CD14-positive monocyte (primary cell): ENCODE results near the gene SEC16A. TPM values are rescaled to one million over a fixed set of nuclear protein-coding genes. Genes with fewer than 3 reads are reported as not detected.

Experiments used
- DNase-seq, 3 donors: peaks; one replicate each; pipeline ENCODE4 v3.0.0-alpha.2; 2011 to 2022
- H2AFZ ChIP-seq: 2 replicates; pipeline ENCODE4 v1.6.0; 2012; ENCODE audit warnings: mild to moderate bottlenecking, low read depth, low read length, inconsistent platforms; ENCODE audit not compliant: insufficient read depth, poor library complexity, severe bottlenecking
- H3K27ac ChIP-seq, 2 donors: 1 replicate in 1 of 2; 2 replicates in 1 of 2; pipeline ENCODE4 v1.5.1; 2012 to 2013; ENCODE audit warnings: low read length in 2 of 2, control low read depth in 1 of 2, inconsistent platforms in 1 of 2, low read depth in 1 of 2, mild to moderate bottlenecking in 1 of 2
- H3K27me3 ChIP-seq, 2 donors: one replicate each; pipeline versions ENCODE4 v1.6.0 to v1.6.1; 2011 to 2013; ENCODE audit warnings: low read length in 2 of 2; ENCODE audit not compliant: control insufficient read depth in 2 of 2, insufficient read depth in 2 of 2
- H3K36me3 ChIP-seq, 2 donors: replicated peaks in 1 of 2; 1 replicate in 1 of 2; 2 replicates in 1 of 2; pipeline versions ENCODE4 v1.5.1 to v1.6.1; 2012 to 2013; ENCODE audit warnings: low read length in 2 of 2, control low read depth in 1 of 2, inconsistent platforms in 1 of 2, mild to moderate bottlenecking in 1 of 2; ENCODE audit not compliant: insufficient read depth in 2 of 2, control insufficient read depth in 1 of 2
- H3K4me1 ChIP-seq, 2 donors: 1 replicate in 1 of 2; 2 replicates in 1 of 2; pipeline versions ENCODE4 v1.5.1 to v1.6.1; 2012 to 2013; ENCODE audit warnings: low read length in 2 of 2, control low read depth in 1 of 2, inconsistent platforms in 1 of 2, mild to moderate bottlenecking in 1 of 2, moderate library complexity in 1 of 2; ENCODE audit not compliant: insufficient read depth in 2 of 2, control insufficient read depth in 1 of 2
- H3K4me2 ChIP-seq: replicated peaks from 2 replicates; pipeline ENCODE3; 2012; ENCODE audit warnings: low read length, moderate library complexity, mild to moderate bottlenecking; ENCODE audit not compliant: poor library complexity, severe bottlenecking; ENCODE audit errors: extremely low read depth
- H3K4me3 ChIP-seq, 3 experiments: fragments of 200-600 bp in 1 of 3; sonication (generic) in 1 of 3; replicated peaks in 1 of 3; 1 replicate in 2 of 3; 2 replicates in 1 of 3; pipeline ENCODE4 v1.5.1; 2011 to 2013; ENCODE audit warnings: low read length in 3 of 3, mild to moderate bottlenecking in 3 of 3, control low read depth in 2 of 3, low read depth in 2 of 3, inconsistent platforms in 1 of 3, moderate library complexity in 1 of 3
- H3K79me2 ChIP-seq: 2 replicates; pipeline ENCODE4 v1.6.0; 2012; ENCODE audit warnings: mild to moderate bottlenecking, control low read depth, inconsistent platforms, low read length, moderate library complexity; ENCODE audit not compliant: insufficient read depth
- H3K9ac ChIP-seq: 2 replicates; pipeline ENCODE4 v1.6.0; 2017; ENCODE audit warnings: low read length, mild to moderate bottlenecking; ENCODE audit not compliant: insufficient read depth, poor library complexity, severe bottlenecking
- H3K9me3 ChIP-seq, 2 donors: replicated peaks in 1 of 2; 1 replicate in 1 of 2; 2 replicates in 1 of 2; pipeline versions ENCODE4 v1.5.1 to v1.6.1; 2012 to 2013; ENCODE audit warnings: low read length in 2 of 2, control low read depth in 1 of 2; ENCODE audit not compliant: control insufficient read depth in 1 of 2, insufficient read depth in 1 of 2
- H4K20me1 ChIP-seq: 2 replicates; pipeline ENCODE4 v1.6.0; 2012; ENCODE audit warnings: mild to moderate bottlenecking, low read length, control low read depth, moderate library complexity; ENCODE audit not compliant: insufficient read depth
- H3K27ac Mint-ChIP-seq, 7 donors: one replicate each; pipeline ENCODE4 v1.8.0; 2020; ENCODE audit warnings: mild to moderate bottlenecking in 7 of 7, mixed read lengths in 7 of 7, moderate library complexity in 6 of 7, inconsistent platforms in 2 of 7
- H3K27me3 Mint-ChIP-seq, 3 donors: one replicate each; pipeline ENCODE4 v1.8.0; 2021 to 2022; ENCODE audit warnings: low read depth in 3 of 3, mild to moderate bottlenecking in 3 of 3, mixed read lengths in 3 of 3, moderate library complexity in 3 of 3, inconsistent platforms in 1 of 3
- H3K36me3 Mint-ChIP-seq, 2 donors: one replicate each; pipeline ENCODE4 v1.8.0; 2020; ENCODE audit warnings: mixed read lengths in 2 of 2, inconsistent platforms in 1 of 2, mild to moderate bottlenecking in 1 of 2
- H3K4me1 Mint-ChIP-seq: one replicate; pipeline ENCODE4 v1.8.0; 2020; ENCODE audit warnings: mild to moderate bottlenecking, mixed read lengths
- H3K4me3 Mint-ChIP-seq, 2 donors: one replicate each; pipeline ENCODE4 v1.8.0; 2020; ENCODE audit warnings: mild to moderate bottlenecking in 2 of 2, mixed read lengths in 2 of 2, moderate library complexity in 1 of 2
- H3K9me3 Mint-ChIP-seq, 7 donors: one replicate each; pipeline ENCODE4 v1.8.0; 2020 to 2022; ENCODE audit warnings: mixed read lengths in 7 of 7, mild to moderate bottlenecking in 6 of 7, moderate library complexity in 6 of 7, inconsistent platforms in 2 of 7
- CTCF ChIP-seq: fragments of 200-600 bp; IDR thresholded peaks from one replicate; pipeline ENCODE4 v1.8.0; 2022; ENCODE audit warnings: antibody characterized with exemption, mild to moderate bottlenecking
- WGBS: methylation state at CpG from one replicate; pipeline ENCODE4 v1.1.5; 2013; ENCODE audit warnings: missing lambda C conversion rate; ENCODE audit not compliant: insufficient coverage; 5-methylcytosine and 5-hydroxymethylcytosine counted together
- intact Hi-C, 2 donors: fragments of 100-400 bp; cut with micrococcal nuclease; formaldehyde crosslinking; loops; one replicate each; pipeline versions ENCODE4 v1.15.0 to v1.15.1; 2023
- polyA plus RNA-seq, 3 donors: library from polyadenylated mRNA; depleted of rRNA in 1 of 3; unstranded in 2 of 3; stranded (reverse) in 1 of 3; fragments of 300-500 nt in 2 of 3; fragments of >200 nt in 1 of 3; fragmentation: Illumina TruSeq in 2 of 3; gene quantifications; 1 replicate in 2 of 3; 2 replicates in 1 of 3; pipeline ENCODE4 v1.2.3, GENCODE V29; 2012 to 2021

SEC16A gene
- polyA plus RNA-seq, 3 donors = 11.1 to 36.8 (median 19.1) TPM

GRCh38 chr9:136481558-136481957, 1.3 kb downstream of the SEC16A start:
- peaks cover 62% of the 10 kb centered on the region for H3K79me2 ChIP-seq
- H3K4me3 Mint-ChIP-seq = peak overlapping the region; percentile 84 to 92
- H3K27me3 Mint-ChIP-seq = peaks cover 0 to 2% (median 0%) of the 10 kb centered on the region in 3 donors
- no peak overlapping the region for H3K9ac ChIP-seq
- peaks cover 15% of the 10 kb centered on the region for H3K4me1 Mint-ChIP-seq
- DNase-seq = no peak
- H3K36me3 ChIP-seq = peaks cover 21 to 38% of the 10 kb centered on the region in 2 donors
- peak overlapping the region in 1 of 2 donors; percentile 98 for H3K27ac ChIP-seq
- H3K4me2 ChIP-seq = peak overlapping the region; percentile 81
- H3K9me3 Mint-ChIP-seq = no peaks in the 10 kb centered on the region
- peaks cover 24 to 37% of the 10 kb centered on the region in 2 donors for H3K36me3 Mint-ChIP-seq
- WGBS = no CpG with 5 or more reads among the region's 5 CpGs
- no peaks in the 10 kb centered on the region for H3K27me3 ChIP-seq
- H3K4me1 ChIP-seq = peaks cover 26 to 39% of the 10 kb centered on the region in 2 donors
- peak overlapping the region; percentile 92 to 97 (median 95) for H3K27ac Mint-ChIP-seq
- H3K9me3 ChIP-seq = no peaks in the 10 kb centered on the region
- intact Hi-C loops = loop anchor here in 1 of 2 donors (10.0 kb wide), 2 partner anchors 117 to 243 kb away; partner anchors contain the start of gene DNLZ
- H4K20me1 ChIP-seq = peaks cover 71% of the 10 kb centered on the region
- peak overlapping the region in 2 of 3 experiments; percentile 92 to 93 for H3K4me3 ChIP-seq
- H2AFZ ChIP-seq = no peak overlapping the region
- TF ChIP-seq CTCF = no peak

GRCh38 chr9:136476369-136477150, 6.3 kb downstream of the SEC16A start:
- Histone ChIP-seq H4K20me1 (peaks cover 98% of the 10 kb centered on the region), H2AFZ (no peak overlapping the region), H3K27ac (no peak overlapping the region), H3K79me2 (peaks cover 100% of the 10 kb centered on the region), H3K4me2 (no peak overlapping the region), H3K4me3 (no peak overlapping the region), H3K36me3 (peaks cover 71 to 88% of the 10 kb centered on the region in 2 donors), H3K9ac (no peak overlapping the region), H3K27me3 (no peaks in the 10 kb centered on the region), H3K4me1 (peaks cover 4 to 8% of the 10 kb centered on the region in 2 donors), H3K9me3 (no peaks in the 10 kb centered on the region)
- TF ChIP-seq CTCF = no peak
- no peak for DNase-seq
- intact Hi-C loops = no loop called here
- Mint-ChIP-seq H3K4me1 (peaks cover 4% of the 10 kb centered on the region), H3K9me3 (no peaks in the 10 kb centered on the region), H3K4me3 (no peak overlapping the region), H3K27me3 (peaks cover 0 to 1% (median 0%) of the 10 kb centered on the region in 3 donors), H3K27ac (peak overlapping the region in 1 of 7 donors; percentile 20), H3K36me3 (peaks cover 67 to 87% of the 10 kb centered on the region in 2 donors)
- 97% methylated on average over 21 of the region's 25 CpGs for WGBS
